GM18519 (cell line): ENCODE data around the gene AK5.

Experiments used
- ATAC-seq: cut with Tn5 transposase; IDR thresholded peaks from one replicate; pipeline ENCODE4 v1.9.1; 2021; ENCODE audit warnings: mild to moderate bottlenecking, moderate library complexity; ENCODE audit not compliant: unreplicated experiment, low FRiP score

Gene AK5

GRCh38 chr1:77281491-77282186 lies at the start of gene AK5:
TSS of gene AK5 (plus strand) at chr1:77282019. CDS start at chr1:77282314, 295 bp downstream.
- peak; percentile 42 for ATAC-seq

GRCh38 chr1:77232829-77233228 lies 49.0 kb upstream of the AK5 start:
- no peak for ATAC-seq

GRCh38 chr1:77234096-77234495 lies 47.7 kb upstream of the AK5 start:
- no peak for ATAC-seq

DNA sequence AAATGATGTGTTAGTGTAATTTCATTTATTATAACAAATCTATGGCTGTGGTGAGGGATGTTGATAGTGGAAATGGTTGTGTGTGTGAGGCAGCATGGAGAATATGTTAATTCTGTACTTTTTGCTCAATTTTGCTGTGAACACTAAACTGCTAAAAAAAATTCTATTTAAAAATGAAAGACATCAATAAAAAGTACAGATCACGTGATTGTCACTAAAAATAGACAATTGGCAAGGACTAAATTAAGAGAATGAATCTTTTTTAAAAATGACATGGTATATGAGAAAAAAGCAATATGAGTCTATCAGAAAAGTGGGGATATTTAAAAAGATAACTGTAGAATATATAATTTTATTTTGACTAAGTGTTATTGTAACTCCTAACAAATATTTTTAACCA lies 46.9 kb upstream of the AK5 start:
- no peak for ATAC-seq

DNA sequence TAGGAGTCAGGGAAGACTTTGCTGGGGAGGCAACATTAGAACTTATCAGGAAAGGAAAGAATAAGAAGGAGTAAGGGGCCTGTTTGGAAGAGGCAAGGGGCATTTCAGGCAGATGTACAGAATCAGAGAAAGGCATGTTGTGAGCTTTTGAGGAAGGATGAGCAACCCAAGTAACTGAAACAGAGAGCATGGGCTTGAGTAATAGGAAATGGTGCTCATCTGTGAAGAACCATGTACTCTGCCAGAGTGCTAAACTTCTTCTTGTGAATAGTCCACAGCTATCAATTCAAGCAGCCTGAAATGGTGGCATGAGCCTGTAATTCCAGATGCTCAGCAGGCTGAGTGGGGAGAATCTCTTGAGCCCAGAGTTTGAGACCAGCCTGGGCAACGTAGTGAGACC lies 43.4 kb upstream of the AK5 start:
- ATAC-seq = no peak

GRCh38 chr1:77239311-77239710 lies 42.5 kb upstream of the AK5 start:
- no peak for ATAC-seq

- no peak for ATAC-seq
These were observed 36.0 kb upstream of the AK5 start for GRCh38 chr1:77245830-77246229.

DNA sequence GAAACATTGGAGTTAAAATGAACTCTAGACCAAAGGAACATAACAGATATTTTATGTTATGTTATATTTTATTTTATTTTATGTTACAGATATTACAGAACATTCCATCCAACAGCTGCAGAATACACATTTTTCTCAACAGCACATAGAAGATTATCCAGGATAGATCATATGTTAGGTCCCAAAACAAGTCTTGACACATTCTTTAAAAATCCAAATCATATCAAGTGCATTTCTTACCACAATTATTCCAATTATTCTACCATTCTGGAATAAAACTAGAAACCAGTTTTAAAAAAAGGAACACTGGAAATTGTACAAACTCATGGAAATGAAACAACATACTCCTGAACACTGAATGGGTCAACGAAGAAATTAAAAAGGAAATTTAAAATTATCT lies 31.7 kb upstream of the AK5 start:
- no peak for ATAC-seq

DNA sequence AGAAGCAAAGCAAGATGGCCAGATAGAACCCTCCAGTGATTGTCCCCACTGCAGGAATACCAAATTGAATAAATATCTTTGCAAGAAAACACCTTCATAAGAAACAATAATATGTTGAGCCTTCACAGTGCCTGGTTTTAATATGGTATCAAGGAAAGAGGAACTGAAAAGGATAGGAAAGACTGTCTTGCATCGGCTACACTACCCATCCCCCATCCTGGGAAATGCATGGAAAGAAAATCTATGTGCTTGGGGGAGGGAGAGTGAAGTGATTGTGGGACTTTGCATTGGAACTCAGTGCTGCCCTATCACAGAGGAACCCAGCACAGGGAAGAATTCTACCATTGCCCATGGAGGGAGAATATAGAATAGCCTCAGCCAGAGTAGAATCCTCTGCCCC lies 28.6 kb upstream of the AK5 start:
- ATAC-seq = no peak

DNA sequence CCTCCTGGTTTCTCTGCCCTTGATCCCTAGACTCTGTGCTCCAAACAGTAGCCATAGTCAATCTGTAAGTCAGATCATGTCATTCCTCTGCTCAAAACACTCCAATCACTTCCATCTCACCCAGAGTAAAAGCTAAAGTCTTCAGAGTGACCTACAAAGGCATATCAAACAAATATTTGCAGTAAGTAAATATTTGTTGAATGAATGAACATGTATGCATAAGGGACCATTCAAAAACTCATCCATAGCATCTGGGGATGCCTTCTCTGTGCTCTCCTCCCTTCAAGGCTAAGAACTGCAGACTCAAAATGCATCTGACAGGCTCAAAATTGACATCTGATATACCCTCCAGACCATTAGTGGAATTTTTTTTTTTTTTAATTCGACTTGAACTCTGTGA lies 18.1 kb upstream of the AK5 start:
- no peak for ATAC-seq

GRCh38 chr1:77265180-77265579 lies 16.6 kb upstream of the AK5 start:
- no peak for ATAC-seq

- no peak for ATAC-seq
These were observed 14.8 kb upstream of the AK5 start for GRCh38 chr1:77267035-77267434.

DNA sequence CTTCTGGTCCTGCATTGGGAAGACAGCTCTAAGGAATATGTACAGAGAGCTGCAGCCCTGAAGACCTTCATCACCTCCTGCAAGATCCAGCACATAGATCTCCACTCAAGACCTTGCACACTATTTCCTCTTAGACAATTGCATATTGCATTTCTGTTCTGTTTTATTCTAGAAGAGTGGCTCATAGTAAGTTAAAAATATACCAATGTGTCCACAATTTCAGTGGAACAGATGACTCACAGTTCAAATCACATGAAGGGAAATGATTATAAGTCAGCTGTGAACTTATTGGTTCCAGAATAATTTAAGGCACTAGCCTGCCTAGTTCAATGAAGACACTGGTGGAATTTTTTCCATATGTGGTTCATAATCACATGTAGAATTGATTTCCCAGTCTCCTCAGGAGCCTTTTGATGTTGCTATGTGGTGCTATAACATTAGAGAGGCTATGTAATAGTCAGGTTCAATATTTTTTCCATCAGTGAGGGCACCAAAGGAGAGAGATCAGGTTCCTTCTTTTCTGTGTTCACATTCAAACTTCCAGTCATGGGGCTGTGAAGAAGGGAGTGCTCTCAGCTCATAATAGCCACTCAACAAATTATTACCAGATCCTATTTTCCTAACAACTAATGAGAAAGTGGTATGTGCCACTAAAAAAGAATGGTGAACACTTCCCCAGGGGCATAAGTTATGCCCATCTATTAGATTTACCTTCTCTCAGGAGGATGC lies 9.8 kb upstream of the AK5 start:
- ATAC-seq = no peak

GRCh38 chr1:77273891-77274290 lies 7.9 kb upstream of the AK5 start:
- no peak for ATAC-seq

DNA sequence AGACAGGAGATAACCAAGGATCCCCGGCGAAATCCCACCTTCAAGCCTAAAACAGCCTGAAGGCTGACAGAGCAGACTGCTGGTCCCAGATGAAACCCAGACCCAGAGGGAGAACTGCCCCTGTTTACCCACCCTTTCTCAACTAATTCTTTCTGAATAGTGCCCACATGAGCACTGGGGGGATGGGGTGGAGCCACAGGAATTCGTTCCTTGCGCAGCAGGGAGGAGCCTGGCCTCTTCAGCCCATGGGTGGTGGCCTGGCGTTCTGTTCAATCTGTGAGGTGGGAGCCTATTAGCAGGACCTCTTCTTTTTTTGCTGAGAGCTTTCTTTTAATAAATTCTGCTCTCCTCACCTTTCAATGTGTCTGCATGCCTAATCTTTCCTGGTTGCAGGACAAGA lies 6.6 kb upstream of the AK5 start:
- no peak for ATAC-seq

GRCh38 chr1:77276941-77277340 lies 4.9 kb upstream of the AK5 start:
- ATAC-seq = no peak

DNA sequence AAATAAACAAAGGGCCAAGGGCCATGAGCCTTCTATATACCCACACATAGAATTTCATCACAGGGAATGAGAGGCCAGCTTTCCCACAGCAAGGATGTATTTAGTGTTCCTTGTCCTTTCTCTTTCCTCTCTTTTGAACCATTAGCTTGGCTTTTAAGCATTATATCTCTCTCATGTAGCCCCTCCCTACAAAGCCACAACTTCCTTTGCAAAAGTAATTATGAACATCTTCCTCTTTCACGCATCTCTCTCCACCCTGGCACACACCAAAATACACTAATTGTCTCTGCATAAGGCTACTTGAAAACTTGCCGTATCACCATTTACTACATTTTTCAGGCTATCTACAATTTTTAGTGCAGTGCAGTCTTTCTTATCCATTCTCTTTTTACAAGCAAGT lies 1.9 kb upstream of the AK5 start:
- ATAC-seq = no peak

DNA sequence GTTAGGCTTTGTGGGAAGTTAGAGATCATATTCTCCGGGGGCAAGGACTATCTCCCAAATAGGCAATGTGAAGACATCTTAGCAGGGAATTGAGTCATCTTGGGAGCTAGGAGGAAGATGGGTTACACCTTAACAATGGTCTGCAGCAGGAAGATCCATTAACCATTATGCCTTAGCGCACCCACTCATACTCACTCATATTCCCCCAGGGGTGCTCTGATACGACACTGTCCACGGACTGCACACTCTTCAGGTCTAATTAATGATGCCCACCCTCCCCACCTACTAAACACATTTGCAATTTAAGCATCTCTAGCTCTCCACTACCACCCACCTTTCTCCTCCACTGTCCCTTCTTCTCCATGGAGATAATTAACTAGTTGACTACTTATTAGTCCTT lies 857 bp upstream of the AK5 start:
- no peak for ATAC-seq

DNA sequence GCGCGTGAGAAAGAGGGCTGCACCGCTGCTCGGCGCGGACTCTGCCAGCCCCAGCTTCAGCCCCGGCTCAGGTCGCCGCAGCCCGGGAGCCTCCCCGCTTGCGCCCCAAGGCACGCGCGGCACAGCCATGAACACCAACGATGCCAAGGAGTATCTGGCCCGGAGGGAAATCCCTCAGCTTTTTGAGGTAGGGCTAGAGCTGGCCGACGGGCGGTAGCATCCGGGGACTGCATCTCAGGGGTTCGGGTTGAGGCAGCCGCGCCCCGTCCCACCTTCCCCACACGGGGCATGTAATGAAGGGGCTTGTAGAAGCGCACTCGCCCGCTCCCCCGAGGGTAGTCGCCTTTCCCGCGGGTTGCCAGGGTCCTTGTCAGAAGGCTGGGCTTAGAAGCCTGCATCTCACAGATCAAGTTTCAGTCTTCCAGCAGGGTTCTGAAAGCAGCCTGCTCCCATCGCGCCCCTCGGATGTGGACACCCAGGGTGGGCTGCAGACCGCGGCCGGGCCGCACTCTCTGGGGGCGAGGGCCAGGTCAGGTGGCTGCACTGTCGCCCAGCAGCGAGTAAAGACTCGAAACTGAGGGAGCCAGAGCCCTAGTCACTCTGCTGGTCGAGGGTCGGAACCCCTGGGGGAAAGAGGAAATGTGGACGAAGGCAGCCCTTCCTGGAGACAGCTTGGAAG lies 507 bp downstream of the AK5 start:
- ATAC-seq = peak; percentile 33

DNA sequence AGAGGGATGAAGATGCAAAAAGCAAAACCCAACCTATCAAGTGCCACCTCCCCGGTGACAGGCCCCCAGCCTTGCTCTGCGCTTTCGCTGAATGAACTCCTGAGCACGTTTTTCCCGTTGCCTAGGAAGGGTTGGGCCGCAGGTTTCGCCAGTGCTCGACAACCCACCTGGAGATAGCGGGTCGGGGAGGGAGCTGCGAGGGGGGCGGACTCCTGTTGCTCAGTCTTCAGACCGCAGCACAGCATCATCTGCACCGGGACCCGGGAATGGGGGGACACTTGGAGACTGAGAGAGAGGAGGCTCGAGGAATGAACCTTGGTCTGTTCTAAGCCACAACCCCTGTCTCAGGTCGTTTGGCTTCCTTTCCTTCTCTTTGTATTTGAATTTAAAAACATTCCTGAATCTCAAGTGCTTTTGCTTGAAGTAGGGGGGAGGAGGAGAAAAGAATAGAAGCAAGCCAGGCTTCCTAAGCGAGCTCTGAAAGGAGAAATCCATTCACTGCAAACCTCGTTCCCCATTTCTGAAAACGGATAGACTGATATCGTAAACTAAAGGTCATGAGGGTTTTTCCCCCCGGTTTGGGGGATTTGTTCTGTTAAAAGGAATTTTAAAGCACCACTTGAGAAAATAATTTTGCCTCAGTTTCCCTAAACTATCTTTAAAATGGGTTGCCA lies 1.2 kb downstream of the AK5 start:
- ATAC-seq = no peak
